Measurements from ENCODE around the gene CDK5RAP3.

GRCh38 chr17:48028736-48029135 lies 57.8 kb downstream of the CDK5RAP3 start:
- TF ChIP-seq CTCF (conservative IDR thresholded peaks at IDR 0.05 in 1 of 2, IDR thresholded peaks at IDR 0.05 in 1 of 2; ENCODE audit: low read depth in 1 of 2, low read length in 2 of 2) = no peak
- no peak for TF ChIP-seq EZH2 (IDR thresholded peaks at IDR 0.05; ENCODE audit: low read length, missing control alignments)
